HepG2 (cell line): Measurements from ENCODE around the gene DCDC2. TPM values are rescaled to one million over a fixed set of nuclear protein-coding genes. Genes with fewer than 3 reads are reported as not detected.

Source experiments
- FOSL1 ChIP-seq: sonication (generic); formaldehyde crosslinking; IDR thresholded peaks from 2 replicates; pipeline ENCODE4 v1.9.0; 2021; ENCODE audit warnings: missing genetic modification reagents, borderline replicate concordance
- HDAC1 ChIP-seq: sonication (generic); formaldehyde crosslinking; IDR thresholded peaks from 2 replicates; pipeline ENCODE4 v1.5.1; 2020; ENCODE audit warnings: mild to moderate bottlenecking, missing genetic modification reagents
- HNF4A ChIP-seq: sonication (generic); formaldehyde crosslinking; IDR thresholded peaks from 2 replicates; pipeline ENCODE4 v1.4.0; 2020; ENCODE audit warnings: missing genetic modification reagents
- KLF6 ChIP-seq: IDR thresholded peaks from 2 replicates; pipeline ENCODE4 v1.8.0; 2016; ENCODE audit warnings: missing biosample characterization, missing genetic modification reagents
- MED8 ChIP-seq: sonication (generic); formaldehyde crosslinking; IDR thresholded peaks from 2 replicates; pipeline ENCODE4 v1.8.1; 2023; ENCODE audit warnings: mild to moderate bottlenecking, missing genetic modification reagents; ENCODE audit not compliant: insufficient replicate concordance
- MXI1 ChIP-seq: IDR thresholded peaks from 3 replicates; pipeline ENCODE4 v1.6.1; 2012; ENCODE audit warnings: low read depth, low read length, inconsistent platforms, borderline replicate concordance
- NFRKB ChIP-seq: fragments of 450-650 bp; IDR thresholded peaks from 2 replicates; pipeline ENCODE4 v1.6.1; 2017
- NPAS2 ChIP-seq: sonication (generic); formaldehyde crosslinking; IDR thresholded peaks from 2 replicates; pipeline ENCODE4 v1.8.0; 2022; ENCODE audit warnings: mild to moderate bottlenecking, missing genetic modification reagents, borderline replicate concordance
- RERE ChIP-seq: IDR thresholded peaks from 2 replicates; pipeline ENCODE4 v1.6.1; 2016; ENCODE audit warnings: low read depth, missing genetic modification reagents, missing compliant biosample characterization
- STAG1 ChIP-seq: sonication (generic); formaldehyde crosslinking; IDR thresholded peaks from 2 replicates; pipeline ENCODE4 v1.4.0; 2020; ENCODE audit warnings: missing genetic modification reagents
- TEAD2 ChIP-seq: sonication (generic); formaldehyde crosslinking; IDR thresholded peaks from 2 replicates; pipeline ENCODE4 v1.9.0; 2021; ENCODE audit warnings: missing genetic modification reagents
- ZNF546 ChIP-seq: sonication (generic); formaldehyde crosslinking; conservative IDR thresholded peaks from 2 replicates; pipeline ENCODE4 v1.8.1; 2023; ENCODE audit warnings: mild to moderate bottlenecking, missing genetic modification reagents
- polyA plus RNA-seq, 8 experiments: library from polyadenylated mRNA; depleted of rRNA in 3 of 8; stranded (reverse) in 7 of 8; unstranded in 1 of 8; fragments of >200 nt; fragmentation: Illumina TruSeq in 4 of 8; extraction: Trizol in 4 of 8; gene quantifications; 2 replicates each; pipeline versions ENCODE4 v1.2.1 to v1.2.3, GENCODE V29; 2011 to 2016; ENCODE audit warnings: low read depth in 4 of 8, missing spikeins in 1 of 8, mixed read lengths in 1 of 8; ENCODE audit not compliant: insufficient read depth in 1 of 8
- total RNA-seq, 5 experiments: library from RNA; depleted of rRNA; stranded (reverse); fragments of >200 nt; fragmentation: Illumina TruSeq; extraction: Trizol; gene quantifications; 2 replicates each; pipeline ENCODE4 v1.2.3, GENCODE V29; 2016; ENCODE audit warnings: low read depth in 1 of 5

DCDC2 gene
- total and polyA plus RNA-seq, 2 of the 13 experiments (the other 11 are each of a cell fraction or from before 2014, with no cell fraction given), result 9.0 to 36.2 TPM

GRCh38 chr6:24385536-24386269, 27.8 kb upstream of the DCDC2 start (continued):
- TF ChIP-seq STAG1 (CRISPR knock-in tag) (peak; percentile 80), MED8 (CRISPR knock-in tag) (no peak), RERE (CRISPR knock-in tag) (peak; percentile 92), NPAS2 (CRISPR knock-in tag) (no peak), FOSL1 (no peak), NFRKB (no peak), HDAC1 (peak; percentile 96), MXI1 (no peak), KLF6 (peak; percentile 66; the same call in 1 of the 2 replicates), TEAD2 (CRISPR knock-in tag) (no peak), ZNF546 (CRISPR knock-in tag) (no peak), HNF4A (CRISPR knock-in tag) (peak; percentile 99)
